ENCODE results near the gene ZNRD2.

ZNRD2 gene

GRCh38 chr11:65538232-65538914 is 31.9 kb upstream of the ZNRD2 start:
- no peak for DNase-seq (ENCODE audit: low spot score)

DNA sequence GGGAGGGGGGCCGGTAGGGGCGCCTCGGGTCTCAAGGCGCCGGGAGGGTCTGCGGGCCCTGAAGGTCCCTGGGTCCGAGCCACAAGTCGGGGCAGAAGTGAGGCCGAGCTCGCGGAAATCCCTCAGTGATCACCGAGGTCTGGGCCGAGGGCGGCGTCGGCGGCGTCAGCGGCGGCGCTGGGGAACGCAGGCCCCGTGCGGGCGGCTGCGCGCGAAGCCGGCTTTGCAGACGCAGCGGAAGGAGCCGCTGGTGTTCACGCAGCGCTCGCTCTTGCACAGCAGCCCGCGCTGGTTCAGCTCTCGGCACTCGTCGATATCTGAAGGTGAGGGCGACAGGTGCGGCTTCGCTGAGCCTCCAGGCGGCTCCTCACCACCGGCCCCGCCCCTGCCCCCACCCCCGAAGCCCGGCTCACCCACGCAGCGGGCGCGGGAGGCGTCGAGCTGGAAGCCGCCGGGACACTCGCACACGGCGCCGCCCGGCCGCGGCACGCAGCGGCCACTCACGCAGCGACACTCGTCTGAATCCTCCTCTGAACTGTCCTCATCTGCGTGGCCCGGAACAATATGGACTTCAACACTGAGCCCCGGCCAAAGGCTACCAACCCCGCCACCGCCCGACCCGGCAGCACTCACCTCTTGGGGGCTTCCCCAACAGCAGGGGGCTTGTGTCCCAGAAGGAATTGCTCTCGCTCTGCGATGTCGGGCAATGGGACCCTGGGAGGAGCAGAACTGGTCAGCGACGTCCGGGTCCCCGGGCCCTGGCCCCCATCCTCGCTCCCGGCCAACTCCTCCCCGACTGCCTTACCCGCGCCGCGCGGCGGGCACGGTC is 31.1 kb upstream of the ZNRD2 start:
- no peak for DNase-seq (ENCODE audit: low spot score)

GRCh38 chr11:65539744-65540289 is 30.5 kb upstream of the ZNRD2 start:
- DNase-seq (ENCODE audit: low spot score): no peak

- peak; percentile 82 for DNase-seq (ENCODE audit: low spot score)
Observed at GRCh38 chr11:65540290-65541092, 29.8 kb upstream of the ZNRD2 start.

GRCh38 chr11:65541093-65541982 is 28.9 kb upstream of the ZNRD2 start:
- no peak for DNase-seq (ENCODE audit: low spot score)

- no peak for DNase-seq (ENCODE audit: low spot score)
Observed at GRCh38 chr11:65542738-65543390, 27.4 kb upstream of the ZNRD2 start.

GRCh38 chr11:65545853-65546216 is 24.4 kb upstream of the ZNRD2 start:
- DNase-seq (ENCODE audit: low spot score): no peak

- DNase-seq (ENCODE audit: low spot score): peak; percentile 62
Observed at GRCh38 chr11:65546217-65546958, 23.9 kb upstream of the ZNRD2 start.

GRCh38 chr11:65547446-65548125 is 22.7 kb upstream of the ZNRD2 start:
- DNase-seq (ENCODE audit: low spot score): no peak

GRCh38 chr11:65548395-65548794 is 21.9 kb upstream of the ZNRD2 start:
- no peak for DNase-seq (ENCODE audit: low spot score)

GRCh38 chr11:65549096-65549495 is 21.2 kb upstream of the ZNRD2 start:
- DNase-seq (ENCODE audit: low spot score): no peak

GRCh38 chr11:65551572-65552387 is 18.5 kb upstream of the ZNRD2 start:
- DNase-seq (ENCODE audit: low spot score): peak; percentile 44

- DNase-seq (ENCODE audit: low spot score): no peak
Observed at GRCh38 chr11:65552388-65552951, 17.8 kb upstream of the ZNRD2 start.

DNA sequence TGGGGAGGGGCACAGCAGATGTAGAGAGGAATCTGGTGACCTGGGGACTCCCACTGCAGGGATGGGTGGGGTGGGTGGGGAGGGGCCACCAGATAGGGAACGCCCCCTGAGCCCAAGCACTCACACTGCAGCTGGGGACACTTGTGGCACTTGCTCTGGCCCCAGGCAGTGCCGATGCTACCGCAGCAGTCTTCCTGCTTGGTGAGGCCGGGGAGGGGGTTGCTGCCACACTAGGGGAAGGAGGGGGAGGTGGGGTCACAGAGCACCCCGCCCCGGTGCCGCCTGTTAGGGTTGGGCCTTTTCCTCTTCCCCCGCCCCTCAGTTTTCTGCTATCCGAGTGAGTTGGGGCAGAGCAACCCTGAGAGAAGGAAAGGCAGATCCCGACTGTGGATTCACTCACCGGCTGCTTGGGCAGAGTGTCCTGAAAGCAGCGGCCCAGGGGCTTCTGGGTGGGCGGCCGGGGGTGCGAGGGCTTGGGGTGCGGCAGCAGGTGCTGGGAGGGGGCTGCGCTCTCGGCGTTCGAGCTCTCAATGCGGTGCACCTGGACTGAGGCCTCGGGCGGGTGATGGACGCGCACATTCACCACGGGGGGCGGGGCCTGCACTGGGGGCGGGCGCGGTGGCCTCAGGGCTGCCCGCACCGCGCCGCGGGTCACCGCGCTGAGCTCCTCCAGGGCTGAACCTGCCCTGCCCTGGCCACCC is 16.8 kb upstream of the ZNRD2 start:
- DNase-seq (ENCODE audit: low spot score): peak; percentile 61

- no peak for DNase-seq (ENCODE audit: low spot score)
Observed at GRCh38 chr11:65554057-65554818, 16.0 kb upstream of the ZNRD2 start.

- no peak for DNase-seq (ENCODE audit: low spot score)
Observed at GRCh38 chr11:65554842-65555430, 15.3 kb upstream of the ZNRD2 start.
